Fibroblast of upper back skin (primary cell): ENCODE data around the gene DMRTA2.

Experiments
- DNase-seq: peaks from one replicate; pipeline ENCODE4 v3.0.0-alpha.2; 2013

The DMRTA2 gene

DNA sequence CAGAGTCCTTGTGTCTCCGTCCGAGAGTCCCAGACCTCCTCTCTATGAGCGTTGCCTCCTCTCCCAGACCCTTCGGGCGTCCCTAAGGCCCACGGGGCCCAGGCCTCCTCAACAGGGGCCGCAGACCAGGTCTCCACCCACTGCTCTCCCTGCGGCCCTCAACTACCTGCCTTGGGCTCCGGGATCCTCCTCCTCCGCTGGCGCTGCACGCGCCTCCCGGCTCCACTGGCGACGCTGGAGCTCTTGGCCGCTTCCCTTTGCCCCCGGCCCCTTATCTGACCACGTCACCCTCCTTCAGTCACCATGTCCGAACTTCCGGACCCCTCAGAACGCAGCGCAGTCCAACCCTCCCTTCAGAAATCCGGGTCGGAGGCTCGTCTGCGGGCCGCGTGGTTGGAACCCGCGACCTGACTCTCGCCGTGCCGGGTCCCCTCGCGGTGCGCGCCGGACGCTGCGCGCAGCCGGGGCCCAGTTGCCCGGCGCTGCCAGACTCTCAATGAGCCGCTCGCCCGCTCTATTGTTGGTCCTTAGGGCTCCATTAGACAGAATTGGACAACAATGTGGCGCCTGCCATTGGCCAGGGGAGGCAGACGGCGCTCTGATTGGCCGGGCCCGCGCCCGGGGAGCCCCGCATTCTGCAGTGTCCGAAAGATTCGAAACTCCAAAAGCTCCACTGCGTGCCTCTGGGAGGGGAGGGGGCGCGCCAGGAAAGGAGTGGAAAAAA, at the start of gene DMRTA2:
Gene DMRTA2, minus strand, starts transcription at position 498 of the 724 bp plus-strand sequence. CDS start 1,907 bp downstream, outside the sequence.
- no peak for DNase-seq

DNA sequence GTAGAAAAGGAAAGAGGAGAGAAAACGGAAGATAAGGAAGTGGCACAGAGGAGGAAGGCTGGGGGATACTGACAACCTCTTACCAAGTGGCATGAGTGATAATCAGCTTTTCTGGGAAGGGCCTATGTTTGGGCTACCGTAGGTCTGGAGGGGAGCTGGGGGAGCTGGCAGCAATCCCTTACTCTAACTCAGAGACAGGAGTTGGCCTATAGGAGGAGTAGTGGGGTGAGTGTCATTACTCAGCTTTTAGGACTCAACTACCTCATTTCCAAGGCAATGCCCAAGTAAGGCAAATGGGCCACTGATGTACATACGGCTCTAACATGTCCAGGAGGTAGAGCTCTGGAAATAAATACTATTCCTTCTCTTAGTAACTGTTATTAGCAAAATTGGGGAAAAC, 48.7 kb upstream of the DMRTA2 start:
- no peak for DNase-seq

DNA sequence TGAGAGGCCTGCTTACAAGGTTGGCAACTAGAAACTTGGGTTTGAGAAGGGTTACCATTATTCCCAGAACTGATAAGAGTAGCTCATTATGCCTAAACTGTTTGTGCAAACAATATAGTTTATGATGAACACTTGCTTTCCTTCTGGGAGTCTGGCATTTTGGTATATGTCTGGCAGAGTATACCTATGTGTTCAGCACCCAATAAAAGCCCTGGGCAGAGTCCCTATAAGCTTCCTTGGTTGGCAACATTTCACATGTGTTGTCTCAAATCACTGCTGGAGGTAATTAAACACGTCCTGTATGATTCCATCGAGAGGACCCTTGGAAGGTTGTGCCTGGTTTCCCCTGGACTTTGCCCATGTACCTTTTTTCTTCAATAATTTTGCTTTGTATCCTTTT, 39.7 kb upstream of the DMRTA2 start:
- no peak for DNase-seq

DNA sequence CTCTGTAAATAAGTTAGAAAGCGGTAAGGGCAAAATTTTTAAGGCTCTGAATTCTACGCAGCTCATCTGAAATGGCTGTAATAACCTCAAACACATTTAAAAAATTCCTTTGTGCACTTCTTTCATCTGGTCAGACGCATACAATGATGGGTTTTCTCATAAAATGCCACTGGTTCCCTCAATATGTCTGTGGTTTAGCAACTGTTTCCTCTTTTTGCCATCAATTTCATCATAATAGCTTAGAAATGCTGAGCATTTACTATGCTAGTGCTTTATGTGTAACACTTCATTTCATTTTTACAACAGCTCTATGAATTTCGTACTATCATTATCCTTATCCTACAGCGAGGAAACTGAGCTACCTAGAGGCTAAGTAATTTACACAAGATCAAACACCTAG, 35.3 kb upstream of the DMRTA2 start:
- peak; percentile 78 for DNase-seq

DNA sequence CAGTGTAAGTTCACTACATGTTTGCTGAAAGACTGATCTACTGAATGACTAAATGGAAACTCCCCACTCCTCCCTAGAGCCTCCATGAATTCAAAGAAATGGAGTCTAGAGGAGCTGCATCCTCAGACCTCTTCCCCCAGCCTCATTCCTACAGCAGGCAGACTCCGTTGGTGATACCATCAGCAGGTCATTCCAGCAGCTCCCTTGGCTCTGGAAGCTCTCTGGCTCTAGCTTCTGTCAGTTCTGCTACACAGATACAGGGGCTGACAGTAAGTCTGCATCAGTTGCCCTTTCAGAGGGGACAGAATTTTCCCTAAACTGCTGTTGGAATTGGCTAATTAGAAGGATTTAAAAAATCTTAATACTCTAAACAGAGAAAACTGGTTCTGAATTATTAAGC, 31.7 kb upstream of the DMRTA2 start:
- no peak for DNase-seq

DNA sequence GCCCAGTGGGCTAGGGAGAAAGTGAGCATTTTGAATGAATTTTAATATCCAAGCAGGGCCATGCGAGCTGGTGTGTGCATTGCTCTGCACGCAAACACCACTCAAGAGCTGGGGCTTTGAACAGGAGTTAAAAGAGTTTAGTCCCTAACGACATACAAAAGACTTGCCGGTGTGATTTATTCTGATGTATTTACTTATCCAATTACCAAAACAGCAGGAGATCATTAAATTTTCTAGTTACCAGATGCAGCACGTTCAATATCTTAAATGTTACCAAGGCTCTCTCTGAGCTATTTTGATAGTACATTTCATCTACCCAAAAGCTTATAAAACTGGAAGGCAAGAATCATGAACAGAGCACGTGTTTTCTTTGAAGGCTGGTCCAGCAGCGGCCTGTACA, 30.0 kb upstream of the DMRTA2 start:
- no peak for DNase-seq

DNA sequence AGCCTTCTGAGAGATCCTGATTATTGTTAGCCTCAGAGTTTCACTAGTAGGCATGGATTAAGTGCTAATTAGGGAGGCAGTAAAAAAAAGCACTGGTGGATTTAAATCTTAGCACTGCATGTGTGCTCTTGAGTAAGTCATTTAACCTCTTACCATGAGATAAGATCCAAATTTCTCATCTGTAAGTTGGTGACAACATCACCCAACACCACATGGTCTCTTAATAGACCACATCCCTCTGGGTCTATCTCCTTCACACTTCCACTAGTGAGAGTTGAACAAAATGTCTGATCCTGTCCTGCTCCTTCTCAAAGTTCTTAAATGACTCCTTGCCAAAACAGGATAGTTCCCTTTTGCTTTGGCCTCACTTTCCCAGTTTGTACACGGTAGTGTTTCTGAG, 29.5 kb upstream of the DMRTA2 start:
- DNase-seq = no peak

DNA sequence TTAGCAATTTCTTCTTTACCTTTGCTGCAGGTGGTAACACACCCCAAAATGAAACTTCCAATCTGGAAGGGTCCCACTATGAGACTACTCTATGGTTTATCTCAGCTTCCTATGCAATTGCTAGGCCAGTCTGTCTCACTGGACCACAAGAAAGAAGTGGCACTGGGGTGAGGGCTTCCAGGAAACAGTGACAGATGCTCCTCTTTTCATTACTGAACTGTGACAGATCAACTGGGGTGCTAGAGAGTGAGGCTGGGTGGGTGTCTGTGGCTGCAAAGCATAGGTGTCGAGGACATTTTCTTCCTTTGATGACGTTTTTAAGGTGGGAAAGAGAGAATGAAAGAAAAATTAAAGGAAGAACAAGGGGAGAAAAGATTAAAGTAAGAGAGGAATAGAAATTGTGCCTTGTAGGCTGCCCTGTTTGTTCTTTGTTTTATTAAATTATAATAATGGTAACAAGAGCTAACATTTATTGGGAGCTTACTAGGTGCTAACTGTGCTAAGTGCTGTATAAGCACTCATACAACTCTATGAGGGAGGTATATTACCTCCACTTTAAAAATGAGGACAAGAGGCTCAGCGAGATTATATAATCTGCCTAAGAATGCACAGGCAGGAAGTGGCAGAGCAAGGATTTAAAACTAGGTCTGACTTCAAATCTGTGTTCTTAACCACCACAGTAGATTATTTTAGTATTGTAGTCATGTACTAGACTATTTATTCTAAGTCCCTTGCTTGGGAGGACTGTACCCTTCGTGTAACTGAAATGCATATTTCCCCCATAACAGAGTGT, 27.8 kb upstream of the DMRTA2 start:
- no peak for DNase-seq

DNA sequence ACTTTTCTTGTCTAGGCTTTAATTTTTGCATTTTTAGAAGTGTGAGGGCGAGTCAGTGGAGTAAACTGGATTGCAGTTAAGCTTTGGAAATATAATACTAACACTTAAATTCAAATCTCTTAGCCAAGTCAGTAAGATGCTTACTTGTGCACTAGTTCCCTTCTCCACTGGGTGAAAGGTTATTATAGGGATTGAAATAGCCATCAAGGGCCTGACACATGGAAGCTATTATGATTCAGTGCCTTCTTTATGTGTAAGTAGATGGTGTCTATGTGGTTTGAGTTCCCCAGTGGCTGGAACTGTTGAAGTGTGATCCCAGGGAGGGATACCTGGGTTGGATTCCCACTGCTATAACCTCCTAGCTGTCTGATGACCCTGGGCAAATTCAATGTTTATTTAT, 24.7 kb upstream of the DMRTA2 start:
- DNase-seq = peak; percentile 23

DNA sequence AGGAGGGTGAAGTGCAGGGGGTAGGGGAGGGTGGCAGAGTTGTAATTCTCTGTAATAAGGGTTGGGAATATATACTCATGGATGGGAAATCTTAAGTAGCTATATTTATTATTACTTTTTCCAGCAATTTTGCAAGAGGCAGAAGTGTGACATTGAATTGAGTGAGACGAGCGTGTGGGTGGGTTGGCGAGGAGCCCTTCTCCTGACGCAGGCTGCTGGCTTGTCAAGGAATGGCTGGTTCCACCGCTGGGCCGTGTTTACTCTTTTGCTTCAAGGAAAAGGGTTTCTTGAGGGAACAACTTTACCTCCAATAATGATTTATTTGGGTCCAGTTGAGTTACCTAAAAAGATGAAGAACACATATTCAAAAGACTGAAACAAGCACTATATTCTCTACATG, 17.9 kb upstream of the DMRTA2 start:
- DNase-seq = no peak

DNA sequence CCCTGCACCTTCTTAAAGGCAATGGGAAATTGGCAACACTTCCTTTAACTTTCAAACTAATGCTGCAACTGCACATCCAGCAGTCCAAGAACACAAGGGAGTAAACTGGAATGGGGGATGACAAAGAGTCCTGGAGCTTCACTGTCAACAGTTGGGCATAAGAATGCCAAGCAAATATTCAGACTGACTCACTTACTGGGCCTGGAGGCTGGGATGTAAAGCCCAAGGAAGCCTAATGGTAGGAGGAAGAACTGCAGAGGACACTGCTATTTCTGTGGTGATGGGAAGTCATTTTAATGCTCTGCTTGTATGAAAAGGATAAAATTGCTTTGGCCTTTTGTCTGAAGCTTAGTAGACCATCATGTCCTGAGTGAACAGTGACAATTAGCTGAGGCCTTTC, 15.7 kb upstream of the DMRTA2 start:
- DNase-seq = no peak

DNA sequence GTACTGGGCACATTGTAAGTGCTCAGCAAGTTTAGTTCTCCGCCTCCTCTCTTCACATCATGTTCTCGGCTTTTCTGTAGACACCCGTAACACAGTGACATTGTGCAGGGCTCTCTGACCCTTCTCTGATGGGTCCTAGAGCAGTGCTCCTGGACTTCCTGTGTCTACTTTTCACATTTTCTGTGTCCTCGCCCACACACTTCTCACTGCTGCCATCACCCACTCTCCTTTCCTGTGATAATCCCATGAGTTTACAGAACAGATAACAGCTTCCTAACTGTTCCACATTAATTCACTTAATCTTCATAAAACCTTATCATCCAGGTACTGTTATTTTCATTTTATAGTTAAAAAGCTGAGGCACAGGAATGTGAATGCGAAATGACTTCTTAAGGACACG, 13.2 kb upstream of the DMRTA2 start:
- DNase-seq = no peak

DNA sequence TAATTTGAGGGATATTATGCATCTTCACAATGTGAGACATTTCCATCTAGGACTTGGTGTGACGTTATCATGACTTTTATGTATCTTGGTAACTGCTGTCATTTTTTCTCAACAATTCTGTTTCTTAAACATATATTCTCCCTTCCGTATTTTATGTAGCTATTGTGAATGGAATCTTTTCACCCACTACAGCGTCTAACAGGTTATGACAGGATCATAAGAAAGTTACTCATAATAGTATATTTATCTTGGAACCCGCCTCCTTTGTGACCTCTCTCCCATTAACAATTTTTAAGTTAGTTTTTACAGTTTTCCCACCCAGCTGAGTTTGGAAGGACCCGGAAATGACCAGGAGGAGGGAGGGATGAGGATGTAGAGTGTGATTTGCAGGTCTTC, 6.8 kb upstream of the DMRTA2 start:
- DNase-seq = no peak

DNA sequence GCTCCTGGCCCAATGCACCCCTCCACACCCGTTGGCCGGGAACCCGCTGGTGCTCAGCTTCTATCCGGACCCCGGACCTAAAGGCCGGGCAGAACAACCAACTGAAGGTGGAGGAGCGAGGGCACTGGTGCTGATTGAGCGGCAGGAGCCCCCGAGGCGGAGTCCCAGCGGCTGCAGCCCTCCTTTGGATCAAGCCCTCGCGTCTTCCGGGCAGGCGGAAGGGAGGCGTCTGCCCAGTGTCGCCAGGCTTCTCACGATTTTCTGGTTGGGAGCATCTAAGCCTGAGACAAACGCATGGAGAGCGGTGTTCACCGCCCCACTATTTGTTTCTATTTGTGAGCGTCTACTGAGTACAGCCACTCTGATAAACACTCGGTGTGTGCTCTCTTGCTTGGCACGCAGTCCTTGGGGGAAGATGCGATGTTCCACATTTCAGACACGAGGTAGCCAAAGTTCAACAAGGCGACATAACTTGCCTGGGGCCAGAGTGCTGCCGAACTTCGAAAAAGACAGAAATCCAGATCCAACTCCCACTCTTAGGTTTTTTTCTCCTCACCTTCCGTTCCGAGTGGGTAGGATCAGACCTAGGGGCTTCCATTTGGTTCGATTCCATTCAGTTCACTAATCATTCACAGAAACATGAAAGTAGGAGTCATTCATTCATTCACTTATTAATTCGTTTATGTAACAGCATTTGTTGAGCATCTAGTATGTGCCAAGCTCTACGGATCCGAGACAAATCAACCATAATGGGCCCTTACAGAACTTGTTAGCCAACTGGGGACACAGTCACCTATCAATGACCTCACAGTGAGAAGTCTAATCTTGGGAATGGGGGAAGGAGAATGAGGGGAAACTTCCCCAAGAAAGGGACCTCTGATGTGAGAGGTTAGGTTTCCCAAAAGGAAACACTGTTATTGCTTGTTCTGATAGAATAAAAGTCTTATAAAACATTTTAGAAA, 4.9 kb upstream of the DMRTA2 start:
- DNase-seq = no peak

DNA sequence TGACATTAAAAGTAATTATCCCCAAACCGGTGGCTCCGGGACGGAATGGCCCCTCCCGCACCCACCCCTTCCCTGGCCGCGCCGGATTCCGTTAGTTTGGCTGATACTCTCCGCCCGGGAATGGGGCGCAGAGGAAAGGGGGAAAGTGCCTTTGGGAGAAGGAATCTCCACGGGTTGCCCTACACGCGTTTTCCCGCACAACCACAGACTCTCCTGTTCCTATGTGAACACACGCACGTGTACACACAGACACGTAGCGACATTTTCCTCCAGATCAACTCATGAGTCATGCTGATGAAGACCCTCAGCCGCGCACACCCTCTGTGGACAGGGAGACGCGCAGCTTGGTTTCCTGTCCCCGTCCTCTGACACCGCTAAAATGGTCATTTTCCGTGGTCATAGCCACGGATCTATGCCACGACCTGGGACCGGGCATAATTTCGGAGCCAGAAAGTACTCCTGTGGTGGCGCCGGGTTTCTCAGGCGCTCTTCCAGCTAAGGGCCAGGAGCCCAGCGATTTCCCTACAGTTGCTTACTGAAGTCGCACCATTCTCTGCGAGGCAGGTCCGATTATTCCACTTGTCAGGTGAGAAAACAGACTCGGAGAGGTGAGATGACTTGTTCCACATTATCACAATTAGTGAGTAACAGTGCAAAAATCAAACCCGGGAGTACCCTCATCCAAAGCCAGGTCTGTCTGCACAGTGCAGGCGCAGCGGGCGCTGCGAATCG, 4.0 kb upstream of the DMRTA2 start:
- DNase-seq = no peak

DNA sequence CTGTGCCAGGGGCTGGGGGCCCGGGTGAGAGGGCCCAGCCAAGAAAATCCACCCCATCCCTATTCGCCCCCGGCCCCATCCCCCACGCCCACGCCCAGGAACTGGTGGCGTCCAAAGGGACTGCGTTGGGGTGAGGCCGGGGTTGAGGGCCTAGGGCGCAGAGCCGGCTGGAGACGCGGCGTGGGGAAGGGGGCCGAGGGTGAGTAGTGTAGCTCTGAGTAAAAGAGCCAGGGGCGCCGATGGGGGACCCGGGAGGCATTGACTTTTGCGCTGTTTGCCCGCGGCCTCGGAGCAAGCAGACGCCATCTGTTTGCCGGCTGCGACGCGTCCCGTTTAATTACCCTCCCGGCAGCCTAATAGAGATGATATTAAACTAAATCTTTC, 3.5 kb upstream of the DMRTA2 start:
- no peak for DNase-seq

DNA sequence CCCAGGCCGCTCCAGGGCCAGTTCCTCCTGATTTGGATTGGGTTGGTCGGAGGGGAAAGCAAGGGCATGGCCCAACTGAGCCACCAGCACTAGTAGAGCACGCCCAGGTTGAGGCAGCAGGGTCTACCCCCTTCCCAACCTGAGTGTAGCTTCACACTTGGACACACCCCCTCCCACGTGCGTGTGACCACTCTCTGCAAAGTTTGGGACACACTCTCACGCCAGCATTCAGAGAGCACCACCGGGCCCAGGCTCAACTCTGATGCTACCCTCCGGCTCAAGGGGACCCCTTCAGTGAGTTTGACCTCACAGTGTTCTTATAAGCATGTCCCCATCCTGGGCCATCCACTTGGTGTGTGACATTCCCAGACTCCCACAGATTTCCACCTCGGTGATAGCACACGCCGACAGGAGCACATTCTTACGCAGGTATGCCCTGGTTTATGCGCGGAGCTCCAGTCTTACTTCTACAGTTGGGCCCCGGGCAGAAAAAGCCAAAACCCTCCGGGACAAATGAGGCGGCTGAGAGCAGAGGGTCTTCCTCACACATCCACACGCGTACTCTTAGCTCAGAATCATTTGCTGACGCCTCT, 3.0 kb upstream of the DMRTA2 start:
- DNase-seq = no peak

DNA sequence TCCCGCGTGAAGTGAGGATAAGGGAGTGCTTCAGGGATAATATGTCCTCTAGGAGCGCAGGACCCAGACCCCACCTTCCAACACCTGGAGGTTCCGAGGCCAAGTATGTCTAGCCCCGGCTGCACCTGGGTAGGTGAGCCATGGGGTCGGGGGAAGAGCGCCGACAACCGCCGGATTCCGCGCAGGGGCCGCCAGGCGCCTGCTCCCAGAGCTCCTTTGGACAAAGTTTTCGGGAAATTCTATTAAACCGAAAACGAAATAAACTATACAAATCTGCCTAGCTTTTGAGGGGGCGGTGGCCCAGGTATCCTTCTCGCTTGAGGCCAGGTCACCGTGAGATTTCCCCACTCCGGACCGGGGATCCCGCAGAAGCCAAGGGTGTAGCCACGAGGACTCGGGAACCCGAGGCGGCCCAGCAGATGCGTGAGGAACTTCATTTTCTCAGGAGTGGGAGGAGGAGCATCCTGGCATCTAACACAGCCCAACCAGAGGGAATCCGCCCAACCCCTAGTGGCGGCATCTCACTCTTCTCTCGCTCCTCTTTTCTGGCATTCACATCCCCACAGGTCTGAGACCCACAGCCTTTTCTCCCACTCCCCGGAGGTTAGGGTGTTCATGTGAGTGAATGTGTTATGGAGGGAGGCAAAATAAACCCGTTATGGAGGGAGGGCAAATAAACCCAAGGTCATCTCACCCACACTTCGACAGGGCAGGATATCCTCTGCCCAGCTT, 2.3 kb upstream of the DMRTA2 start:
- DNase-seq = no peak

DNA sequence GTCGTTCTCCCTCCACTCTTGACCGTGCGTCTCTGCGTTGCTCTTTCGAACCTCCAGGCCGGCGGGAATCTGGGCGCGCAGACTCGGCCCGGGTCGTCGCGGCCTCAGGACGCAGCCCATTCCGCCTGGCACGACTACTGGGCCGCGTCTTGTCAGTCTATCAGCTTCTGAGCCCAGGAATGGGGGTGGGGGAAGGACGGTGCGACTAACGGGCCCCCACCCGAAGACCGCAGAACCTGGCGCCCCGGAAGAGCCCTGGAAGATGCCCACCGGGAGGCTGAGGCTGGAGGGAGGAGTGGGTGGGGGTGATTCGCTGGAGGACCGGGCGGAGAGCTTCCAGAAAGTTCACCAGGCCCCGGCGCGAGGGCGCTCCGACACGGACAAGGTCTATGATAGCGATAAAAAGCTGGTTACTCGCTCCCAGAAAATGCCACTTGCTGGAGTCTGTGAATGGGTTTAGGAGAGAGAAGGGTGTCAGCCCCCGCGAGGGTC, 1.7 kb upstream of the DMRTA2 start:
- no peak for DNase-seq

DNA sequence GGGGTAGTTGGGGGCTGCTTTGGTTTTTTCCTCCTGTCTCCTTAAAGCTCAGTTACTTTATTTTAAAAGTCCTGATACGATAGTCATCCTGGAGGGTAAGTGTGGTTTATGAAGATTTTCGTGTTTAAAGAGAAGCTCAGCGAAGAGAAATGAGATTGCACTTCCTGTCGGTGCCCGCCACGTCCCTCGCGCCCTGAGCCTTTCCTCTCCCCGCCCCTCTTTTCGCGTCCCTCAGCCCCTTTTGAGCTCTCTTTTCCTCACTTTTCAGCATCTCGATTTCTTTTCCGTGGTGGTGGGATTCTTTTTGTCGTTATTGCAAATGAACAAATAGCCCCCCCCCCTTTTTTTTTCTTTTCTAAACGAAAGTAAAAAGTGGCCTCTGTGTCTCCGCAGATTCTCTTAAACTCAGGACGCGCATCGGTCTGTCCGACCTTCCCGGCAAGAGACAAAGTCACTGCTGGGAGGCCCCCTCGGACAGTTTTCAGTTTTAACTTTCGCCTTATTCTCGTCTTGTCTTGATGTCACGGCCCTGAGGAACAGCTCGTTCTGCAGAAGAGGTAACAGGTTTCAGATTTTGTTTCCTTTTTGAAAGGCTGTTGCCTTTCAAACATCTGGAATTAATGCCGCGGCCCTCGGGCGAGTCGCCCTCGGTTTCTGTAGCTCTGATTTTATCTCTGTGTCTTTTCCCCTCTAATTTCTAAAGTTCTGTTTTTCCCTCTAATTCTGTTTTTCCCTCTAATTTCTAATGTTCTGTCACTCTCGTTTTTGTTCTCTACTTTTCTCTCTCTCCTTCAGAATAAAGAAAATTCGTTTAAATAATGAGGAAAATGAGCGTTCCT, 1.0 kb upstream of the DMRTA2 start:
- no peak for DNase-seq

DNA sequence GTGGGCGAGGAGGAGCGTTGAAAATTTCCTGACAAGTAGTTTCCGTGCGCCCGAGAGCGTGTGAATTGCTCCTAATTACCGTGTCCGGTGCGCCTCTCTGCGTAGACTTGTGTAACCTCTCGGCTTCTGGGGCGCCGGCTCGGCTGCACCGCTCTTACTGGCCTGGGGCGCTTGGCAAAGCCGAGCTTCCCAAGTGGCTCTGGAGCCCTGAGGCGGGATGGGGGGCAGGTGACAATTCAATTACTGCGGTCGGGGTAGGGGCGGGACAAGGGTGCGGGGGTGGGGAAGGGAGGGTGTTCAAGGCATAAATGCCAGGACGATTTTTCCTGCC, 392 bp upstream of the DMRTA2 start:
- no peak for DNase-seq
